ENCODE data around the gene RNASEH1.
"Not testable (repeated sequence)": the region's sequence is repeated elsewhere in the genome, so short reads cannot be mapped to it uniquely, and the experiment has no call there.

DNA sequence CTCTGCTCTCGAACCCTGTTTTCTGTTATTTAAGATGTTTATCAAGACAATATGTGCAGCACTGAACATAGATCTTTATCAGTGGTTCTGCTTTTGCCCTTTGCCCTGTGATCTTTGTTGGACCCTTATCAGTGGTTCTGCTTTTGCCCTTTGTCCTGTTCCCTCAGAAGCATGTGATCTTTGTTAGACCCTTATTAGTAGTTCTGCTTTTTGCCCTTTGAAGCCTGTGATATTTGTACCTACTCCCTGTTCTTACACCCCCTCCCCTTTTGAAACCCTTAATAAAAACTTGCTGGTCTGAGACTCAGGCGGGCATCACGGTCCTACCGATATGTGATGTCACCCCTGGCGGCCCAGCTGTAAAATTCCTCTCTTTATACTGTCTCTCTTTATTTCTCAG is 42.7 kb downstream of the RNASEH1 start:
- TF ChIP-seq, protein P1, sequence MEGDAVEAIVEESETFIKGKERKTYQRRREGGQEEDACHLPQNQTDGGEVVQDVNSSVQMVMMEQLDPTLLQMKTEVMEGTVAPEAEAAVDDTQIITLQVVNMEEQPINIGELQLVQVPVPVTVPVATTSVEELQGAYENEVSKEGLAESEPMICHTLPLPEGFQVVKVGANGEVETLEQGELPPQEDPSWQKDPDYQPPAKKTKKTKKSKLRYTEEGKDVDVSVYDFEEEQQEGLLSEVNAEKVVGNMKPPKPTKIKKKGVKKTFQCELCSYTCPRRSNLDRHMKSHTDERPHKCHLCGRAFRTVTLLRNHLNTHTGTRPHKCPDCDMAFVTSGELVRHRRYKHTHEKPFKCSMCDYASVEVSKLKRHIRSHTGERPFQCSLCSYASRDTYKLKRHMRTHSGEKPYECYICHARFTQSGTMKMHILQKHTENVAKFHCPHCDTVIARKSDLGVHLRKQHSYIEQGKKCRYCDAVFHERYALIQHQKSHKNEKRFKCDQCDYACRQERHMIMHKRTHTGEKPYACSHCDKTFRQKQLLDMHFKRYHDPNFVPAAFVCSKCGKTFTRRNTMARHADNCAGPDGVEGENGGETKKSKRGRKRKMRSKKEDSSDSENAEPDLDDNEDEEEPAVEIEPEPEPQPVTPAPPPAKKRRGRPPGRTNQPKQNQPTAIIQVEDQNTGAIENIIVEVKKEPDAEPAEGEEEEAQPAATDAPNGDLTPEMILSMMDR (conservative IDR thresholded peaks at IDR 0.05 in 1 of 2, IDR thresholded peaks at IDR 0.05 in 1 of 2; ENCODE audit: extremely low read depth in 1 of 2, insufficient read depth in 1 of 2, low read depth in 1 of 2, low read length in 2 of 2), result not testable (repeated sequence)
- TF ChIP-seq EZH2 (IDR thresholded peaks at IDR 0.05; ENCODE audit: borderline replicate concordance, low read length), result not testable (repeated sequence)
